NB4 (cell line): ENCODE data around the gene LAMP1.
"Not testable (repeated sequence)": the region's sequence is repeated elsewhere in the genome, so short reads cannot be mapped to it uniquely, and the experiment has no call there.

Experiments
- DNase-seq: peaks from one replicate; pipeline ENCODE4 v3.0.0; 2010; ENCODE audit warnings: low read depth
- H3K4me3 ChIP-seq: one replicate; pipeline ENCODE4 v1.5.1; 2011; ENCODE audit warnings: mild to moderate bottlenecking, low read depth, low read length, moderate library complexity
- MYC ChIP-seq: IDR thresholded peaks from 2 replicates; pipeline ENCODE4 v1.6.1; 2011; ENCODE audit warnings: low read depth, low read length
- POLR2A ChIP-seq: IDR thresholded peaks from 2 replicates; pipeline ENCODE4 v1.6.1; 2011; ENCODE audit warnings: mild to moderate bottlenecking; ENCODE audit not compliant: insufficient read length; ENCODE audit errors: extremely low read depth
- TF ChIP-seq, protein P1 (sequence below): IDR thresholded peaks from one replicate; pipeline ENCODE4 v1.5.1; 2012; ENCODE audit warnings: low read depth, low read length
- TF ChIP-seq, protein P2 (sequence below): IDR thresholded peaks from 2 replicates; pipeline ENCODE4 v1.6.1; 2011; ENCODE audit warnings: low read depth, low read length

LAMP1 gene

DNA sequence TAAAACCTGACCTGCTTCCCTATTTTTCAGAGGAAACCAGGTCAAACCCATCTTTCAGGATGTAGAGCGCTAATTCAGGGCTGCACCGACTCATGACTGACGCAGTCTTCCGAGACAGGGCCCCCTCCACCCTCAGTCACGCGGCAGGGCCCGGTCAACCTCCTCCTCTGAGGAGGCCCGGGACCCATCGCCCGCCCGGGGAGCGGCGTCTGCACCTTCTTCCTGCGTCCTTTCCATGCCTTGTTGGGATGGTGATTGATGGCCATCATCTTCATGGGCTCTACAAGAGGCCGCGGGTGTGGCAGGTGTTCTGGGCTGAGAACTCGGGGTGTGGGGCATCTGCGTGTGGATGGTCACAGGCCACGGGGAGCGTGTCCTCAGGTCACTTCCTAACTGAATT is 40.9 kb downstream of the LAMP1 start:
- TF ChIP-seq MYC (no peak), POLR2A (no peak)
- TF ChIP-seq, protein P1, sequence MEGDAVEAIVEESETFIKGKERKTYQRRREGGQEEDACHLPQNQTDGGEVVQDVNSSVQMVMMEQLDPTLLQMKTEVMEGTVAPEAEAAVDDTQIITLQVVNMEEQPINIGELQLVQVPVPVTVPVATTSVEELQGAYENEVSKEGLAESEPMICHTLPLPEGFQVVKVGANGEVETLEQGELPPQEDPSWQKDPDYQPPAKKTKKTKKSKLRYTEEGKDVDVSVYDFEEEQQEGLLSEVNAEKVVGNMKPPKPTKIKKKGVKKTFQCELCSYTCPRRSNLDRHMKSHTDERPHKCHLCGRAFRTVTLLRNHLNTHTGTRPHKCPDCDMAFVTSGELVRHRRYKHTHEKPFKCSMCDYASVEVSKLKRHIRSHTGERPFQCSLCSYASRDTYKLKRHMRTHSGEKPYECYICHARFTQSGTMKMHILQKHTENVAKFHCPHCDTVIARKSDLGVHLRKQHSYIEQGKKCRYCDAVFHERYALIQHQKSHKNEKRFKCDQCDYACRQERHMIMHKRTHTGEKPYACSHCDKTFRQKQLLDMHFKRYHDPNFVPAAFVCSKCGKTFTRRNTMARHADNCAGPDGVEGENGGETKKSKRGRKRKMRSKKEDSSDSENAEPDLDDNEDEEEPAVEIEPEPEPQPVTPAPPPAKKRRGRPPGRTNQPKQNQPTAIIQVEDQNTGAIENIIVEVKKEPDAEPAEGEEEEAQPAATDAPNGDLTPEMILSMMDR = no peak
- TF ChIP-seq, protein P2, sequence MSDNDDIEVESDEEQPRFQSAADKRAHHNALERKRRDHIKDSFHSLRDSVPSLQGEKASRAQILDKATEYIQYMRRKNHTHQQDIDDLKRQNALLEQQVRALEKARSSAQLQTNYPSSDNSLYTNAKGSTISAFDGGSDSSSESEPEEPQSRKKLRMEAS = no peak
- no peak overlapping the region for H3K4me3 ChIP-seq
- no peak for DNase-seq

DNA sequence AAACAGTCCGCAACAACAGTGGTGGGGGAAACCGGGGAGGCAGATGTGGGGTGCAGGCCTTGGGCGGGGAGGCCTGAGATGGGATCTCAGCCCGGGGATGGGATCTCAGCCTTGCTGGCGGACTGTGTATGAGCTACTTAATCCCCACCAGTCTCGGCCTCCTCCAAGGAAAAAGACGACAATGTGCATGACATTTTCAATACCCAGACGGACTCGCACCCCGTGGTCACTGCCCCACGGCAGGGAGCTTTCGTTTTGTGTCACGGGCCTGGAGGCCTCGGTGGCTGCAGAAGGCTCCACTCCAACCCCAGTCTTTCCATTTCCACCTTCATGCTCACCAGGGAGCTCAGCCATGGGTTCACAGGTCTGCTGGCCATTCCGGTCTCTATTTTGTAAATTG is 41.4 kb downstream of the LAMP1 start:
- TF ChIP-seq MYC (no peak), POLR2A (no peak)
- TF ChIP-seq, protein P2 = no peak
- TF ChIP-seq, protein P1 = no peak
- H3K4me3 ChIP-seq = no peak overlapping the region
- no peak for DNase-seq

DNA sequence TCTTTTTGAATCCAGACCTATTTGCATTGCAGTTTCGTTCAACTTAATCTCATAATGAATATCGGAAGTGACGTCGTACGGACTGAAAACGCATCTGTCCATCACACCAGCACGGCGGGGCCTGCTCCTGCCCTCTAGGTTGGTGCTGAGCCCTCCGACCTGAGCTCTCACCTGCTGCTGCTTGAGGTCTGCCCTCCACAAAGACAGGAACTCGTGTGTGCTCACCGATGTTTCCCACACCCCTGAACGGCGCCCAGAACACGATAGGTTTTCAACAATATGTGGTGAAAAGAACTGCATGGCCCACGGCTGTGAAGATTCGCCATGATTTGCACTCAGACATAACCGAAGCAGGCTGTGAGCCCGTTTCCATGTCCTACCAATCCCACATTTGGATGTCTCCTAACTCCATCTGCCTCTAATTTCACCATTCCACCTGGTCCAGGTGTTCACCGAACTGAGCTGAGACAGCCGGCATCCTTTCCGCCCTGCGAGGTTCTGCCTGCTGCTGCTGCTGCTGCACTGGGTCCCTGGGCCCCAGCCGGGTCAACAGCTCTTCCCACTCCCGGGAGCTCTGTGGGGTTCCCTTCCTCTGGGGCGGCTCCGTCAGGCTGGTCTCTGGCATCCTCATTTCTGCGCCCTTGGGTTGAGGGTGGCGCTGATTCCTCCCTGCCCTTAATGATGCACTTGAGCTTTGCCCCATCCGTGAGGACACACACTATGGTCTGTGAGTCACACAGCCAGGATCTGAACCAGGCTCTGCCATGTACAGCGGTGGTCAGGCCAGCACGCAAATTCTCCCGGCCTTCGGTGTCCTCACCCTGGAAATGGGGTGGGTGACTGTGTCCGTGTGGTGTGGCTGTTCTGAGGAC is 46.0 kb downstream of the LAMP1 start:
- no peak overlapping the region for H3K4me3 ChIP-seq
- DNase-seq = no peak
- TF ChIP-seq POLR2A = no peak

DNA sequence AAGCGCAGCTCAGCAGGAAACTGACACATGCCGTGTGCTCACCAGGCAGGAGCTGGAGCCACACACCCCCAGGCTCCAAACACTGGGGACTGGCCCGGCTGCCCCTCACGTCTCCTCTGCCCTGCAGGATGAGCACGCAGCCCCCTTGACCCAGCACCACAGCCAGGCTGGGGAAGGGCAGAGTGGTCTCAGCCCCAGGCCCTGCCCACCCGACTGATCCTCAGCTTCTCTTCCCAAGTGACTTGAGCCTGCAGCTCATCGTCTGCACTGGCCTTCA is 46.6 kb downstream of the LAMP1 start:
- no peak for DNase-seq
- H3K4me3 ChIP-seq = no peak overlapping the region
- TF ChIP-seq, protein P1 = no peak
- no peak for TF ChIP-seq MYC
- TF ChIP-seq, protein P2 = no peak

DNA sequence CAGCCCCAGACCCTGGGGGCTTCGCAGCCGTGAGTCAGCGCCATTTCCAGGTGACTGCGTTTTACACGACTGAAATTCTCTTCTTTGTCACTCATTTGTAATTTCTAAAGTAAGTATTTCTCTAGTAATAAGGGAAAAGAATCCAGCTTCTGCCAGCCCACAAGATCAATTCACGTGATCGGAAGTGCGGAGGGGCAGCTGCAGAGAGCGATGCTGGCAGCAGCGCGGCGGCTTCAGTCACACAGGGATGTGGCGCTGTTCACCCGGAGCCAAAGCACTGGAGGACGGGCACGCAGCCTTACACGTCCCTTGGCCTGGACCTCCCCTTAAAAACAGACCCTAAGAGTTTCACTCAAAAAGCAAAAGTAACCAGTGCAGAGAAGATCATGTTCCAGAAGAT is 48.4 kb downstream of the LAMP1 start:
- TF ChIP-seq, protein P1 = no peak
- TF ChIP-seq, protein P2 = no peak
- no peak for TF ChIP-seq POLR2A
- H3K4me3 ChIP-seq = no peak overlapping the region

DNA sequence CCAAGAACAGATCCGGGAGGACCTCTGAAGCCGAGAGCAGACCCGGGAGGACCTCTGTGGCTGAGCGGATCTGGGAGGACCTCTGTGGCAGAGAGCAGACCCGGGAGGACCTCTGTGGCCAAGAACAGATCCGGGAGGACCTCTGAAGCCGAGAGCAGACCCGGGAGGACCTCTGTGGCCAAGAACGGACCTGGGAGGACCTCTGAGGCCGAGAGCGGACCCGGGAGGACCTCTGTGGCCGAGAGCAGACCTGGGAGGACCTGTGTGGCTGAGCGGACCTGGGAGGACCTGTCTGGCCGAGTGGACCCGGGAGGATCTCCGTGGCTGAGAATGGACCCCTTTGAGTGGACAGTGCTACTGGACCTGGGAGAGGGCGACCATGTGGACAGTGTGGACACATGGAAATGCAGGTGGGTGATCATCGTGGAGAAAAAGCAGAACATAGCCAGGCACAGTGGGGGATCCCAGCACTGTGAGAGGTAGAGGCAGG is 50.7 kb downstream of the LAMP1 start:
- not testable (repeated sequence) for DNase-seq, H3K4me3 ChIP-seq

More for the DNA sequence above, 48.4 kb downstream of the LAMP1 start:
- no peak for DNase-seq

DNA sequence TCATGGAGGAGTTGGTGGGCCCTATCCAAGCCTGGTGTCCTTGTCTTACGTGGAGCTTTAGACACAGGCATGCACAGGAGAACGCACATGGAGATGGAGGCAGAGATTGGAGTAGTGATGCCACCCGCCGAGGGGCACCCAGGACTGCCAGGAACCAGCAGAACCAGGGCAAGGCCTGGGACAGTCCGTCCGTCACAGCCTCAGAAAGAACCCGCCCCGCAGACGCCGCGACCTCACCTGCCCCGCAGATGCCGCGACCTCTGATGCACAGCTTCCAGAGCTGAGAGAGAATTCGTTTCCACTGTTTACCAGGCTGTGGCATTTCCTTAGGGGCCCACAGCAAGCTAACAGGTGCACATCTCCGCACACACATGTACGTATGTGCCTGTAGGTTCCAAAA is 51.6 kb downstream of the LAMP1 start:
- no peak for TF ChIP-seq MYC
- TF ChIP-seq, protein P2 = no peak
- TF ChIP-seq POLR2A = no peak
- TF ChIP-seq, protein P1 = no peak
- no peak for DNase-seq
- H3K4me3 ChIP-seq = no peak overlapping the region
